Endodermal cell (in vitro differentiated cells): Measurements from ENCODE around the gene ABCG1. TPM values are rescaled to one million over a fixed set of nuclear protein-coding genes. Genes with fewer than 3 reads are reported as not detected.

Source experiments
- DNase-seq: peaks from one replicate; pipeline ENCODE4 v3.0.0-alpha.2; 2017
- H3K27ac ChIP-seq: 2 replicates; pipeline ENCODE4 v1.5.1; 2013; ENCODE audit warnings: mild to moderate bottlenecking, low read depth, low read length, moderate library complexity
- H3K27me3 ChIP-seq: 2 replicates; pipeline ENCODE4 v1.6.1; 2013; ENCODE audit warnings: mild to moderate bottlenecking, low read length, moderate library complexity; ENCODE audit not compliant: insufficient read depth, control insufficient read depth, poor library complexity, severe bottlenecking
- H3K36me3 ChIP-seq: 2 replicates; pipeline ENCODE4 v1.7.0; 2013; ENCODE audit warnings: mild to moderate bottlenecking, low read length, moderate library complexity; ENCODE audit not compliant: control insufficient read depth, insufficient read depth
- H3K4me1 ChIP-seq: one replicate; pipeline ENCODE4 v1.7.0; 2013; ENCODE audit warnings: low read length; ENCODE audit not compliant: control insufficient read depth, insufficient read depth
- H3K4me3 ChIP-seq: 2 replicates; pipeline ENCODE4 v1.5.1; 2013; ENCODE audit warnings: mild to moderate bottlenecking, low read length, moderate library complexity
- H3K9ac ChIP-seq: 2 replicates; pipeline ENCODE4 v1.6.1; 2013; ENCODE audit warnings: mild to moderate bottlenecking, low read length, moderate library complexity; ENCODE audit not compliant: poor library complexity, severe bottlenecking; ENCODE audit errors: extremely low read depth
- H3K9me3 ChIP-seq: 2 replicates; pipeline ENCODE4 v1.6.1; 2013; ENCODE audit warnings: mild to moderate bottlenecking, low read length, moderate library complexity; ENCODE audit not compliant: control insufficient read depth
- H3K27ac Mint-ChIP-seq: 2 replicates; pipeline ENCODE4 v1.8.0; 2020; ENCODE audit warnings: mixed read lengths
- H3K27me3 Mint-ChIP-seq: 2 replicates; pipeline ENCODE4 v1.8.0; 2021; ENCODE audit warnings: mild to moderate bottlenecking, mixed read lengths; ENCODE audit not compliant: insufficient read depth
- H3K36me3 Mint-ChIP-seq: 2 replicates; pipeline ENCODE4 v1.8.0; 2020; ENCODE audit warnings: low read depth, mixed read lengths
- H3K4me1 Mint-ChIP-seq: 2 replicates; pipeline ENCODE4 v1.8.0; 2020; ENCODE audit warnings: mixed read lengths
- H3K4me3 Mint-ChIP-seq: 2 replicates; pipeline ENCODE4 v1.8.0; 2020; ENCODE audit warnings: mild to moderate bottlenecking, moderate library complexity, mixed read lengths
- H3K9me3 Mint-ChIP-seq: 2 replicates; pipeline ENCODE4 v1.8.0; 2020; ENCODE audit warnings: mild to moderate bottlenecking, mixed read lengths
- WGBS, 2 experiments: methylation state at CpG; one replicate each; pipeline versions ENCODE4 v1.1.5 to v1.1.7; 2013; ENCODE audit warnings: missing lambda C conversion rate in 2 of 2, mixed read lengths in 1 of 2; ENCODE audit not compliant: insufficient coverage in 1 of 2, insufficient read length in 1 of 2; 5-methylcytosine and 5-hydroxymethylcytosine counted together
- total RNA-seq, 2 donors: library from RNA; stranded (reverse); fragmentation: NEBNext Ultra II Directional in 1 of 2; extraction: Animal tissue kit (Norgen Biotek cat#: 25700) in 1 of 2; gene quantifications; 2 replicates in 1 of 2; 3 replicates in 1 of 2; pipeline ENCODE4 v1.2.1, GENCODE V29; 2021
- TF ChIP-seq, protein P1 (sequence below): fragments of 200-600 bp; sonication (generic); conservative IDR thresholded peaks from 2 replicates; pipeline ENCODE4 v1.5.0; 2021; ENCODE audit warnings: antibody characterized with exemption, mild to moderate bottlenecking

Gene ABCG1
- total RNA-seq, 2 donors from 2014 or later = 1.6 to 5.4 TPM

DNA sequence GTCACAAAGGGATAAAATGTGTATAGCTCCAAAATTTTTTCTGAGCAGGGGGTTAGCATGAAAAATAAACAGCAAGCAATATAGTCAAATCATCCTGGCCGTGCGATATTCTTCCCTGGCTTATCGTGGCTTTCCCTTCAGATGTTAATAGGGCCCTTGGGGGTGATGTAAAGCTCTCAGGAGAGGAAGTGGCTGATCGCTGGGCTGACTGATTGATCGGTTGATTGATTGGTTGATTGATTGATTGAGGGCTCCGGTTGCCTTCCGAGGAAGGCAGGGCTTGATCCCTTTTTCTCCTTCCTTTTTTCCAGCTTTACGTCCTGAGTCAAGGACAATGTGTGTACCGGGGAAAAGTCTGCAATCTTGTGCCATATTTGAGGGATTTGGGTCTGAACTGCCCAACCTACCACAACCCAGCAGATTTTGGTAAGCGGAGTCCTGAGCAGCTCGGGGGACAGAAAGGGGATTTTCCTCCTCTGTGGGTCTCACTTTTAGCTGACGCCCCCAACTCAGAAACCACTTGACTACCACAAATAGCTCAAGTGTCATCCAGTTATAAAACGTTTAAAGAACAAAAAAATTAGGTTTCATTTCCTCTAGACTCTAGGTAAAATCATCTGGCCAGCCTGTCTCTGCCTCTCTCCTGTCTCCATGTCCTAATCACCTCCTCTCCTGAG is 66.8 kb downstream of the ABCG1 start:
- H3K9ac ChIP-seq = no peak overlapping the region
- H3K4me3 ChIP-seq = no peak overlapping the region
- peaks cover 7% of the 10 kb centered on the region for H3K9me3 Mint-ChIP-seq
- no peaks in the 10 kb centered on the region for H3K4me1 Mint-ChIP-seq
- peaks cover 6% of the 10 kb centered on the region for H3K9me3 ChIP-seq
- peaks cover 3% of the 10 kb centered on the region for H3K27me3 Mint-ChIP-seq
- TF ChIP-seq, protein P1, sequence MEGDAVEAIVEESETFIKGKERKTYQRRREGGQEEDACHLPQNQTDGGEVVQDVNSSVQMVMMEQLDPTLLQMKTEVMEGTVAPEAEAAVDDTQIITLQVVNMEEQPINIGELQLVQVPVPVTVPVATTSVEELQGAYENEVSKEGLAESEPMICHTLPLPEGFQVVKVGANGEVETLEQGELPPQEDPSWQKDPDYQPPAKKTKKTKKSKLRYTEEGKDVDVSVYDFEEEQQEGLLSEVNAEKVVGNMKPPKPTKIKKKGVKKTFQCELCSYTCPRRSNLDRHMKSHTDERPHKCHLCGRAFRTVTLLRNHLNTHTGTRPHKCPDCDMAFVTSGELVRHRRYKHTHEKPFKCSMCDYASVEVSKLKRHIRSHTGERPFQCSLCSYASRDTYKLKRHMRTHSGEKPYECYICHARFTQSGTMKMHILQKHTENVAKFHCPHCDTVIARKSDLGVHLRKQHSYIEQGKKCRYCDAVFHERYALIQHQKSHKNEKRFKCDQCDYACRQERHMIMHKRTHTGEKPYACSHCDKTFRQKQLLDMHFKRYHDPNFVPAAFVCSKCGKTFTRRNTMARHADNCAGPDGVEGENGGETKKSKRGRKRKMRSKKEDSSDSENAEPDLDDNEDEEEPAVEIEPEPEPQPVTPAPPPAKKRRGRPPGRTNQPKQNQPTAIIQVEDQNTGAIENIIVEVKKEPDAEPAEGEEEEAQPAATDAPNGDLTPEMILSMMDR = no peak
- H3K4me1 ChIP-seq = no peaks in the 10 kb centered on the region
- no peaks in the 10 kb centered on the region for H3K27me3 ChIP-seq
- no peak overlapping the region for H3K27ac Mint-ChIP-seq
- H3K4me3 Mint-ChIP-seq = no peak overlapping the region
- H3K27ac ChIP-seq = no peak overlapping the region
- H3K36me3 ChIP-seq = no peaks in the 10 kb centered on the region
- no peak for DNase-seq
- 87 to 89% methylated on average over 9 to 12 of the region's 13 CpGs for WGBS, 2 experiments
- peaks cover 13% of the 10 kb centered on the region for H3K36me3 Mint-ChIP-seq

- peaks cover 6% of the 10 kb centered on the region for H3K9me3 ChIP-seq
- Mint-ChIP-seq H3K27ac (no peak overlapping the region), H3K27me3 (peaks cover 3% of the 10 kb centered on the region), H3K9me3 (peaks cover 7% of the 10 kb centered on the region), H3K4me1 (no peaks in the 10 kb centered on the region), H3K36me3 (peaks cover 13% of the 10 kb centered on the region), H3K4me3 (no peak overlapping the region)
- H3K27me3 ChIP-seq = no peaks in the 10 kb centered on the region
- no peak for DNase-seq
- H3K36me3 ChIP-seq = no peaks in the 10 kb centered on the region
- TF ChIP-seq, protein P1 = no peak
- H3K4me1 ChIP-seq = no peaks in the 10 kb centered on the region
- H3K4me3 ChIP-seq = no peak overlapping the region
- no peak overlapping the region for H3K9ac ChIP-seq
- WGBS, 2 experiments = 91 to 96% methylated on average over 7 to 12 of the region's 12 CpGs
- no peak overlapping the region for H3K27ac ChIP-seq
Observed at GRCh38 chr21:42286416-42286815, 67.5 kb downstream of the ABCG1 start.

DNA sequence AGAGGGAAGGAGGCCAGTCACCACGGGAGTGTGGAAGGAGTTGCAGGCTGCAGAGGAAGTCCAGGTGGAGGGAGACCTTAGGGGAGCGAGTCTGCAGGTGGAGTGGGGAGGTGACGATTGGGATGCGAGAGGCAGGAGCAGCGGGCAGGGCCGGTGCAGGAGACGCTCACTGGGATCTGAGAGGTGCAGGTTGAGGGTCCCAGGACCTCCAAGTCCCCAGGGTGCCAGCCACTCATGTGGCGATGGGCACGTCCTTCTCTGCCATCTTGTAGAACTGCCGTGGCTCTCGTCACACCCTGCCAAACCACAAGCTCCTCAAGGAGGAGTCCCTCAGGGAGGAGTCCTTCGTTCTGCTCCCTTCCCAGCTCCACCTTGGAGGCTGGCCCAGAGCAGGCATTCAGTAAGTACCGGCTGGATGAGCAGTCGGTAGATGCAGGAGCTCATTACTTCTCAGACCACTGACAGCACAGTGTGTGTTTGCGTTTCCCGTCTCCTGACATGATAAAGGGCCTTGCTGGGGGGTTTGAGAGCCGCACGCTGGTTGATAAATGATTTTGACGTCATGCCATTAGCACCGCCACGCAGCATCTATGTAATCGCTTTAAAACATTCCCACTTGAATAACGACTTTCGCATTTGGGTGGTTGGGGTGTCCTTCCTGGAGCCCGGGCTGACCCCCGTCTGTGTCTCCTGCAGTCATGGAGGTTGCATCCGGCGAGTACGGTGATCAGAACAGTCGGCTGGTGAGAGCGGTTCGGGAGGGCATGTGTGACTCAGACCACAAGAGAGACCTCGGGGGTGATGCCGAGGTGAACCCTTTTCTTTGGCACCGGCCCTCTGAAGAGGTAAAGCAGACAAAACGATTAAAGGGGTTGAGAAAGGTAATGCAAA is 68.5 kb downstream of the ABCG1 start:
- Histone ChIP-seq H3K36me3 (no peaks in the 10 kb centered on the region), H3K4me3 (no peak overlapping the region), H3K9me3 (peaks cover 6% of the 10 kb centered on the region), H3K27me3 (no peaks in the 10 kb centered on the region), H3K4me1 (no peaks in the 10 kb centered on the region), H3K9ac (no peak overlapping the region), H3K27ac (no peak overlapping the region)
- Mint-ChIP-seq H3K27me3 (peaks cover 3% of the 10 kb centered on the region), H3K4me3 (no peak overlapping the region), H3K27ac (no peak overlapping the region), H3K36me3 (peaks cover 13% of the 10 kb centered on the region), H3K9me3 (peaks cover 7% of the 10 kb centered on the region), H3K4me1 (no peaks in the 10 kb centered on the region)
- TF ChIP-seq, protein P1 = no peak
- no peak for DNase-seq
- 89 to 90% methylated on average over 26 to 36 of the region's 36 CpGs for WGBS, 2 experiments
